Measurements from ENCODE around the gene MASP2. TPM values are rescaled to one million over a fixed set of nuclear protein-coding genes. Genes with fewer than 3 reads are reported as not detected.
A peak's percentile ranks its signal among the peaks of the same experiment; 100 is the strongest.
"Not testable (repeated sequence)": the region's sequence is repeated elsewhere in the genome, so short reads cannot be mapped to it uniquely, and the experiment has no call there.

Gene MASP2
- 1 to 10 TPM; 3.2 to 4.0 (median 3.6) TPM for polyA plus RNA-seq (ENCODE audit: insufficient read length in 3 of 3)

DNA sequence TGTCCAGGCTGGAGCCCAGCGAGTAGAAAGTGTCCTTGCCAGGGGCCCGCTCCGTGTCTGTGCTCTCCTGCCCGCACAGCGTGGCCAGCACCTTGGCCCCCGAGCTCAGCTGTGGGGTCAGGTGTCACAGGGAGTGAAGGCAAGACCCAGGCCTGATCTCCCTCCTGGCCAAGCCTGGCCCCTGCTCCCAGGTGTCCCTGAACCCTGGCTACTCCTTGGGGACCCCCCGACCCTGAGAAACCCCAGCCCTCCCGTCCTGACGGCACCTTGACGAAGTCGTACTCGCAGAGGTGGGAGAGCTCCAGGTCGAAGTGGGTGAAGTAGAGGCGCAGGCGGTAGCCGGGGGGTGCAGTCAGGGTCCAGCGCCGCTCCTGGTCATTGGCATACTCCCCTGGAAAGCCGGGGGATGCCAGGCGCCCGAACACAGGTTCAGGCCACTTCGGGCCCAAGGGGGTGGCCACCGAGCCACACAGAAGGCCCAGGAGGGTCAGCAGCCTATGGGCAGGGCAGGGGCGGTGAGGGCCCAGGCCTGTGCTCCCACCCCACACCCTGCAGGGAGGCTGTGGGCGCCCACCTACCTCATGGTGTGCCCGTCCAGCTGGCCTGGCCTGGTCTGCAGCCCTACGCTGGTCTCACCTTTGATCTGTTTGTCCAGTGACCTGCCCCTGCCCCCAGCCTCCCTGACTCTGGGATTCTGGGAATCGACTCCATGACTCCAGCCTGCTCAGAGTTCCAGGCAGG is at the start of gene MASP2:
MASP2 (minus strand) TSS at position 615 of the 741 bp plus-strand sequence; CDS start at position 583, 32 bp downstream.
- DNase-seq (ENCODE audit: low read depth in 3 of 3, low spot score in 2 of 3), result no peak

DNA sequence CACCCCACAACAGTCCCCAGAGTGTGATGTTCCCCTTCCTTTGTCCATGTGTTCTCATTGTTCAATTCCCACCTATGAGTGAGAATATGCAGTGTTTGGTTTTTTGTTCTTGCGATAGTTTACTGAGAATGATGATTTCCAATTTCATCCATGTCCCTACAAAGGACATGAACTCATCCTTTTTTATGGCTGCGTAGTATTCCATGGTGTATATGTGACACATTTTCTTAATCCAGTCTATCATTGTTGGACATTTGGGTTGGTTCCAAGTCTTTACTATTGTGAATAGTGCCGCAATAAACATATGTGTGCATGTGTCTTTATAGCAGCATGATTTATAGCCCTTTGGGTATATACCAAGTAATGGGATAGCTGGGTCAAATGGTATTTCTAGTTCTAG is 36.7 kb upstream of the MASP2 start:
- not testable (repeated sequence) for DNase-seq (ENCODE audit: low read depth in 3 of 3, low spot score in 2 of 3)

GRCh38 chr1:11080931-11081330 is 33.9 kb upstream of the MASP2 start:
- no peak for DNase-seq (ENCODE audit: low read depth in 3 of 3, low spot score in 2 of 3)

DNA sequence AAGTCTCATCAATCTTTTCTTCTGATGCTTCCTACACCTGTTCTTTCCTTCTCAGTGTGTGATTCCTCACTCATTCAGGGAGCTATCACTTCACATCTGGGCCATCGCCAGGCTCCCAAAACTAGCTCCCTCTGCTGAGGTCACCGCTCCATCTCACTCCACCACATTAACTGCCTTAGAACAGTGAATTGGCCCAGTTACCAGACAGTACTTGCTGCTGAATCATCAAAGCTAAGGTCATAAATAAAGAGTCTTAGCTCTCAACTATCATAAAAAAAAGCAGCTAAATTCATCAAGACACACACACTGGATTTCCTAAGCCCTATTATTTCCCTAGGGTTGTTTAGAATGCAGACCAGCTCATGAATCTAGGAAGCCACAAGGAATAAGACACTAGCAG is 31.6 kb upstream of the MASP2 start:
- DNase-seq (ENCODE audit: low read depth in 3 of 3, low spot score in 2 of 3), result no peak

DNA sequence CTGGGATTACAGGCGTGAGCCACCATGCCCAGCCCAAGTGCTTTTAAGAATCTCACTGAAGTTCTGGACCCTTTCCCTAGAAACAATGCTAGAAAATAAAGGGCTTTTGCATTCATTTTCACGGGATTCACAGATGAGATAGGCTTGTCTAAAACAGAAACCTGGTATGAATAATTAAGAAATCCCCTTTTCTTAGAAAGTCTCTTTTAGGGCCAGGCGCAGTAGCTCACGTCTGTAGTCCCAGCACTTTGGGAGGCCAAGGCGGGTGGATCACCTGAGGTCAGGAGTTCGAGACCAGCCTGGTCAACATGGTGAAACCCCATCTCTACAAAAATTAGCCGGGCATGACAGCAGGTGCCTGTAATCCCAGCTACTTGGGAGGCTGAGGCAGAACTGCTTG is 26.4 kb upstream of the MASP2 start:
- DNase-seq (ENCODE audit: low read depth in 3 of 3, low spot score in 2 of 3), result not testable (repeated sequence)

DNA sequence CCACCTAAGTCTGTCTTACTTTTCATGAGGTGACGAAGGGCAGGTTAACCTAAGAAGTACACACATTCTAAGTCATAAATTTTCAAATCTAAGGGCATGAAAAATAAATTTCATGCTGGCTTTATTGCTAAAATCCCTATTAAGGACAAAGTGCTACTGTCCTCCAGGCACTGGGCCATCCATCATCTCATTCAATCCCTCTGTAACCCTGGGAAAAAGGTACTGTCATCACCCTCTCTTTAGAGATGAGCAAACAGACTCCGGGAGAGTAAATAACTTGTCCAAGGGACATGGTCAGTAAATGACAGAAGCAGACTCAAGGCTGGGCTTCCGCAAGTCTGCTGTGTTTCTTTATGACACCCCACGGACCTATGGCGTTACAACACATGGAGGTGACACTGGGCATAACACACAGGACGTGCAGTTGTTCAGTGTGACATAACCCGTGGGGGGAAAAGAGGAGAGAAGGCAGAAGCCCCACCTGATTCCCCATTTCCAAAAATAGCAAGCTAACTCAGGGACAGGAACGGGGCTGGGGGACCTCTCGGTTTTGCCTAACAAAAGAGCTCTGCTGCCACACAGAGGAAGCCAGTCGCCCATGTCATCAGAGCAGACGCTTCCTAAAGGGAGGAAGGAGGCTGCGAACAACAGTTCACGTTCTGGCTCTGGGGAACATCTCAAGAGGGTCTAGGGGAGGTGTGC is 25.3 kb upstream of the MASP2 start:
- DNase-seq (ENCODE audit: low read depth in 3 of 3, low spot score in 2 of 3), result no peak

DNA sequence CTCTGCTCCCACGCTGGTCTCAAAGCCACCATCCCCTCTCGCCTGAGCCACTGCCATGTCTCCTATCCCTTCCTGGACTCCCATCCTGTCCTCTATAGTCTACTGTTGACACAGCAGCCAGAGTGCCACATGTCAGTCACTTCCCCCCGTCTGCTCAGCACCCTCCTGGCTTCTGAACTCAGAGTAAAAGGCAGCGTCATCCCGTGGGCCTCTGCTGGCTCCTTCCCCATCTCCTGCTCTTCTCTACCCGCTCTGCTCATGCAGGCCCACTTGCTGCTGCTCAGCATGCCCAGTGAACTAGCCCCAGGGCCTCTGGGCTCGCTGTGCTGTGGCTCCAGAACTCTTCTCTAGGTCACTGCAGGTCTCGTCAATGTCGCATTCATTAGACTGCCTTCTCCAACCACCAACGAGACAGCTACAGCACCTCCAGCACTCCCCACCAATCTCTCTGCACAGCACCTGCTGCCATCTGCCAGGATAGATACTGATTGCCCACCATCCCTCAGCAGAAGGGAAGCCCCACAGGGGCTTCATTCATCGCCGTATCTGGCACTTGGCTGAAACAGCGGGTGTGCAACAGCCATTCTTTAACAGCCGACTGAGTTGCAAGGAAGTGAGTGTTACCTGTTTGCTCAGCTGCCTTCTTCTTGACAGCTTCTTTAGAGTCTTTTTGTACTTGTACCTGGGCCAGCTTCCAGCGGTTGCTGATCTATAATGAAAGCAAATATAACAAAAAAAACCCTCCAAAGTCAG is 24.6 kb upstream of the MASP2 start:
- DNase-seq (ENCODE audit: low read depth in 3 of 3, low spot score in 2 of 3), result no peak

GRCh38 chr1:11070876-11071275 is 23.8 kb upstream of the MASP2 start:
- no peak for DNase-seq (ENCODE audit: low read depth in 3 of 3, low spot score in 2 of 3)

DNA sequence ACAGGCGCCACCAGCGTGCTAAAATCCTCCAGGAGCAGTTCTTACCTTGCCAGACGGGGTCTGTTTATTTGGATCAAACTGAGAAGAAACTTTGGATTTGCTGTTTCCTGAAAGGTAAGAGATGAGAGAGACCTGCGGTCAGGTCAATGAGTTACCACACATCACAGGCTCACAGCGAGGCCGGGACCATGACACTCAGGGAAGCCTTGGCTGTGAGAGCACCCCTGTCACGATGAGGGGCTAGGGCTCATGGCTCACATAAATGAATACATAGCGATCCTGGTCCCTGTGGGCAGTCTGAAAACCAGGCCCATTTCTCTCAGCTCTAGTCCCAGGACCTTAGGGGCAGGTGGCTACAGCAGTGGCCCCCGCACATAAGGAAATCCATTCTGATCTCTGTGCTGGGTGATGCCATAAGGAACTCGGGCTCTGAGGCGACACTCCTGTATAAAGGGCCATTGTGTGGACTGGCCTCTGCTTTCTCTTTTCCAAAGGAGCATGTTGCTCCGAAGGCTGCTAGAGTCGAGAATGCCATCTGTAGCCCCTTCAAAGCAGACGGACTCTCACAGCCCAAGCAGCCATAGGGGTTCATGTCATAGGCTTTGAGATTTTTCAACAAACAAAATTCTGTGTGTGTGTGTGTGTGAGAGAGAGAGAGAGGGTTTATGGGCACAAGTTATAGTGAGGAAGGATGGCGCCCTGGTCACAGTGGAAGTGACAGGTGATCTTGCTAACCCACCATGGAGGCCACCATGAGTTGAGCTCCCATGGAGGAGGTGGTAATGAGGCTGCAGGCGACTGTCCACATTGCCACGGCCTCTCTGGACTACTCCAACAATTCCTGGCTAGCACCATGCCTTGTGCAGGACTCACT is 21.8 kb upstream of the MASP2 start:
- DNase-seq (ENCODE audit: low read depth in 3 of 3, low spot score in 2 of 3), result no peak

- no peak for DNase-seq (ENCODE audit: low read depth in 3 of 3, low spot score in 2 of 3)
Observed at GRCh38 chr1:11067716-11068599, 20.9 kb upstream of the MASP2 start.

DNA sequence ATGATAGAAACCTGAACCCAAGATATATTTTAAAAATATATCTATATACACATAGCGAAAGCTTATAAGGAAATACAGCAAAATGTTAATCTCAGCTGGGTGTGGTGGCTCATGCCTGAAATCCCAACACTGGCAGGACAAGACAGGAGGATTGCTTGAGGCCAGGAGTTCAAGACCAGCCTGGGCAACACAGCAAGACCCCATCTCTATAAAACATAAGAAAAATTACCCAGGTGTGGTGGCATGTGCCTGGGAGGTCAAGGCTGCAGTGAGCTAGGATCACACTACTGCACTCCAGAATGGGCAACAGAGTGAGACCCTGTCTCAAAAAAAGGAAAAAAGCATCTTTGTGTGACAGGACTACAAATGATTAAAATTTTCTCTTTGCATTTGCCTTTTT is 18.8 kb upstream of the MASP2 start:
- no peak for DNase-seq (ENCODE audit: low read depth in 3 of 3, low spot score in 2 of 3)

DNA sequence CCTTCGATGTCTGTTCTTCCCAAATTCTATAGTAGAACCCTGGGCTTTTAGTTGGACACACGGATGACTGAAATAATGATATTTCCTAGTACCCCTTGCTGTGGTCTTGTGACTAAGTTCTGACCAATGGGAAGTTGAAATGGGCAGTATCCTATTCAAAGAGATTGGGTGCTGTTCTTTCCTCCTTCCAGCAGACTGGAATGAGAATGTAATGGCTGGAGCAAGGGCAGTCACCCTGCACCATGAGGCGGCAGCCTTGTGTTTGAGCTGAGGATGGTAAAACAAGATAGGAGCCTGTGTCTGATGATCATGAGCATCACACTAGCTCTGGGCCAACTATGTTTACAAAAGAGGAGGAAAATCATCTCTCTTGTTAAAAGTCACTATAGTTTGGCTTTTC is 17.9 kb upstream of the MASP2 start:
- DNase-seq (ENCODE audit: low read depth in 3 of 3, low spot score in 2 of 3), result no peak

GRCh38 chr1:11063937-11064537 is 17.0 kb upstream of the MASP2 start:
- DNase-seq (ENCODE audit: low read depth in 3 of 3, low spot score in 2 of 3), result not testable (repeated sequence)

GRCh38 chr1:11062965-11063401 is 15.9 kb upstream of the MASP2 start:
- DNase-seq (ENCODE audit: low read depth in 3 of 3, low spot score in 2 of 3), result no peak

GRCh38 chr1:11061652-11062365 is 14.8 kb upstream of the MASP2 start:
- no peak for DNase-seq (ENCODE audit: low read depth in 3 of 3, low spot score in 2 of 3)

- DNase-seq (ENCODE audit: low read depth in 3 of 3, low spot score in 2 of 3), result peak; percentile 57 to 79 (median 70)
Observed at GRCh38 chr1:11059968-11060830, 13.2 kb upstream of the MASP2 start, which contains the start of gene SRM. SRM (minus strand) TSS chr1:11060018; CDS start chr1:11059943, 75 bp downstream.

Data from right renal cortex interstitium (tissue), 3 donors.